Measurements from ENCODE around the gene ATE1. TPM values are rescaled to one million over a fixed set of nuclear protein-coding genes. Genes with fewer than 3 reads are reported as not detected.

The ATE1 gene
- total and polyA plus RNA-seq, 8 donors, result 24.5 to 35.4 (median 31.9) TPM

DNA sequence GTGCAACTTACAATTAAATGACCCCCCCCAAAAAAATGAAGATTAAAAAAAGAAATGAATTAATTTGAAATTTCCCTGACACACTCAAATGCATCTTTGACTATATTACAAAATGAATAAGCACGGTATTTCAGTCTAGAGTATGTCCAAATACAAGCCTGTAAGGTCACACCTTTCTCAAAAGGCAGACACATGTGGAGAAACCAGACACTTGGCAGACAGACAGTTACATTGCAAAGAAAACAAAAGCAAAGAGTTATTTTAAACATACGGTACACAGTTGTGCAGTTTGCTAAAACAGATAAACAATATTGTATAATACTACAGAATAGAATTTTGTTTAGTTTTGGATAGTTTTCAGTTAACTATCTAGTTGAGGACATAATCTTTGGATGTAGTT, 153.0 kb downstream of the ATE1 start:
- peak overlapping the region; percentile 53 to 66 for H3K27ac ChIP-seq
- peaks cover 0 to 8% of the 10 kb centered on the region in 2 donors for H3K4me1 ChIP-seq
- H3K27me3 ChIP-seq, result no peaks in the 10 kb centered on the region
- ATAC-seq, result peak; percentile 24
- H3K9me3 ChIP-seq, result no peaks in the 10 kb centered on the region
- TF ChIP-seq, protein P1, sequence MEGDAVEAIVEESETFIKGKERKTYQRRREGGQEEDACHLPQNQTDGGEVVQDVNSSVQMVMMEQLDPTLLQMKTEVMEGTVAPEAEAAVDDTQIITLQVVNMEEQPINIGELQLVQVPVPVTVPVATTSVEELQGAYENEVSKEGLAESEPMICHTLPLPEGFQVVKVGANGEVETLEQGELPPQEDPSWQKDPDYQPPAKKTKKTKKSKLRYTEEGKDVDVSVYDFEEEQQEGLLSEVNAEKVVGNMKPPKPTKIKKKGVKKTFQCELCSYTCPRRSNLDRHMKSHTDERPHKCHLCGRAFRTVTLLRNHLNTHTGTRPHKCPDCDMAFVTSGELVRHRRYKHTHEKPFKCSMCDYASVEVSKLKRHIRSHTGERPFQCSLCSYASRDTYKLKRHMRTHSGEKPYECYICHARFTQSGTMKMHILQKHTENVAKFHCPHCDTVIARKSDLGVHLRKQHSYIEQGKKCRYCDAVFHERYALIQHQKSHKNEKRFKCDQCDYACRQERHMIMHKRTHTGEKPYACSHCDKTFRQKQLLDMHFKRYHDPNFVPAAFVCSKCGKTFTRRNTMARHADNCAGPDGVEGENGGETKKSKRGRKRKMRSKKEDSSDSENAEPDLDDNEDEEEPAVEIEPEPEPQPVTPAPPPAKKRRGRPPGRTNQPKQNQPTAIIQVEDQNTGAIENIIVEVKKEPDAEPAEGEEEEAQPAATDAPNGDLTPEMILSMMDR (IDR thresholded peaks at IDR 0.05), result no peak
- no peak for DNase-seq
- peaks cover 0 to 5% of the 10 kb centered on the region in 2 donors for H3K36me3 ChIP-seq
- intact Hi-C loops (cut with DNase I), result no loop called here
- H3K4me3 ChIP-seq, result no peak overlapping the region

DNA sequence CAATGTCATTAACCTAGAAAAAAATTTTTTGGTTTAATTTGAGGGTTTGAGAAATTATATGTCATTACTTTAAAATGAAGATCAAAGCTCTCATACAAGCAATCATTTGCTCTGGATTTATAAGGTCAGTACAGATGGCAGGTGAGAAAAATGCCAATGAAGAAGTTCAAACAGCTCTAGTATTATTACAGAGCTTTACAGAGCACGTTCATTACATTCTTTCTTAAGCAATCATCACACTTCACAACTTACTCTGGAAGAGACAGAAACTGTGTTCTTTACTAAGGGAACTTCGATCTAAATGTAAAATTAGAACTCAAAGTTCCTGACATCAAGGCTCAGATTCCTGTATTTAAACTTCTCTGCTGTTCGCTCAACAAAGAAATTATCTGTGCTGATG, 153.4 kb downstream of the ATE1 start:
- no peaks in the 10 kb centered on the region for H3K9me3 ChIP-seq
- DNase-seq (no peak), ATAC-seq (peak; percentile 84)
- peaks cover 0 to 8% of the 10 kb centered on the region in 2 donors for H3K4me1 ChIP-seq
- peak overlapping the region; percentile 53 to 66 for H3K27ac ChIP-seq
- no peaks in the 10 kb centered on the region for H3K27me3 ChIP-seq
- intact Hi-C loops (cut with DNase I), result no loop called here
- TF ChIP-seq, protein P1 (IDR thresholded peaks at IDR 0.05), result no peak
- H3K36me3 ChIP-seq, result peaks cover 0 to 5% of the 10 kb centered on the region in 2 donors
- H3K4me3 ChIP-seq, result no peak overlapping the region

DNA sequence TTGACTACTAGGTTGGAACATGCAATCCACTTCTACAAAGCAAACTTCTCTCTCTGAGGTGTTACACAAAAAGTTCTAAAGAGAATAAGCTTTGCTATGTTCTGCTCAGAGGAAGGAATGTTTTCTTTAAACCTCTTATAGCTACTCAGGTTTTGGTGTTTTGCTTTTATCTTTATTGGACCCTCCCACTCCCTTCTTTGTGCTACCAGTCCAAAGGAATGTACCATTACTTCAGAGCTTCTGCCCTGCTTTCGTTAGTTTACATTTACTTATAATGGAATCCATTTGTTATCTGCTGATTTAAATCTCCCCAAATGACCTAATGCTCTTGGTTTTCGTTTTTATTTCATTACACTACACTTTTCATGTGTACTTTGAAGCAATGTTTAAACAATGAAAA, 154.9 kb downstream of the ATE1 start:
- DNase-seq (no peak), ATAC-seq (peak; percentile 74)
- no peaks in the 10 kb centered on the region for H3K27me3 ChIP-seq
- intact Hi-C loops (cut with DNase I), result no loop called here
- H3K27ac ChIP-seq, result peak overlapping the region; percentile 34 to 35
- no peaks in the 10 kb centered on the region for H3K36me3 ChIP-seq
- TF ChIP-seq, protein P1 (IDR thresholded peaks at IDR 0.05), result no peak
- H3K4me3 ChIP-seq, result no peak overlapping the region
- peaks cover 0 to 8% of the 10 kb centered on the region in 2 donors for H3K4me1 ChIP-seq
- H3K9me3 ChIP-seq, result peaks cover 0 to 2% of the 10 kb centered on the region in 2 donors

DNA sequence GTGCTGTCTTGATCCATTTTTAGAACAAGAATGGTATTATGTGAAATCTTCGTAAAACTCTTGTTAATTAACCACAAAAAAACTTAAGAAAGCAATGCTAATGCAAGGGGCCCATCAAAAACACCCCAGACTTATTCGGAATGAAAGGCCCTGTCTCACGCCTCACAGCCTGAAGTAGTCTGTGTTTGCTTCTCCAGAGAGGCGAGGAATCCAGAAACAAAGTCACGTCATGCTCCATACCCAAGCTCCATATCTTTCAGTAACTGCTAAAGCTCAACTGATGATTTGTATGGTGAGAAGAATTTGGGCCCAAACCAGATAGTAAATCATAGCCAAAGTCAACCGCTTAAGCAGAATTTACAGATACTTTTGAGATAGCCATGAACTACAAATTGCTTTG, 155.4 kb downstream of the ATE1 start:
- intact Hi-C loops (cut with DNase I), result no loop called here
- peaks cover 0 to 6% of the 10 kb centered on the region in 2 donors for H3K9me3 ChIP-seq
- TF ChIP-seq, protein P1 (IDR thresholded peaks at IDR 0.05), result no peak
- no peak for DNase-seq
- peaks cover 0 to 8% of the 10 kb centered on the region in 2 donors for H3K4me1 ChIP-seq
- ATAC-seq, result peak; percentile 53
- peak overlapping the region; percentile 34 to 35 for H3K27ac ChIP-seq
- no peaks in the 10 kb centered on the region for H3K36me3 ChIP-seq
- H3K27me3 ChIP-seq, result no peaks in the 10 kb centered on the region
- no peak overlapping the region for H3K4me3 ChIP-seq

DNA sequence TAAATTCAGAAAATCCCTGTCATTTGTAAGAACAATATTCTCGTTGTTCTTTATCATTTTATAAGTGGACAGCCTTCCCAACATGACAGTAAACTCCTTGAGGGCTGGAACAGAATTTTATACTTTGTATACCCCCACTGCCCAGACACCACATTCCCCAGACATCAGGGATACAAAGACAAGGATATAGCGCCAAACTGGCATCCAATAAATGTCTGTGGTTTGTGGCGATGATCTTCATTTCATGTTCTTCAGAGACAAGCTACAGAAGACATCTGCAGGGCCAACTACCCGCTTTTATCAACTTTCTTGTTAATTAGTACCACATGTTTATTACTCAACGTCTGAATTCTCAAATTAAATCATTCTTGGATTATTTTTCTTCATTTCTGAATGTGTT, 155.9 kb downstream of the ATE1 start:
- Histone ChIP-seq H3K27ac (peak overlapping the region; percentile 34 to 35), H3K27me3 (no peaks in the 10 kb centered on the region), H3K4me3 (no peak overlapping the region), H3K36me3 (no peaks in the 10 kb centered on the region), H3K9me3 (peaks cover 0 to 8% of the 10 kb centered on the region in 2 donors), H3K4me1 (peaks cover 0 to 8% of the 10 kb centered on the region in 2 donors)
- no peak for ATAC-seq
- intact Hi-C loops (cut with DNase I), result no loop called here
- no peak for DNase-seq
- TF ChIP-seq, protein P1 (IDR thresholded peaks at IDR 0.05), result no peak

Measured in left lung (tissue), 10 donors.